Neural cell (in vitro differentiated cells): ENCODE measurements around the gene NBEA. TPM values are rescaled to one million over a fixed set of nuclear protein-coding genes. Genes with fewer than 3 reads are reported as not detected.

Experiments used
- H2AFZ ChIP-seq: fragments of 200-600, 300-800 bp; sonication (generic), shearing (Covaris generic); 2 replicates; pipeline ENCODE4 v1.6.0; 2014; ENCODE audit warnings: low read depth, mild to moderate bottlenecking, antibody characterized with exemption, low read length, moderate library complexity
- H3F3A ChIP-seq: fragments of 200-600 bp; shearing (Covaris generic); 2 replicates; pipeline ENCODE4 v1.6.1; 2016; ENCODE audit warnings: mild to moderate bottlenecking, moderate library complexity, mixed read lengths, antibody characterized with exemption, low read length; ENCODE audit not compliant: insufficient read depth, poor library complexity, severe bottlenecking
- H3K27ac ChIP-seq: fragments of 200-600, 300-800 bp; sonication (generic), shearing (Covaris generic); 2 replicates; pipeline ENCODE4 v1.5.1; 2014; ENCODE audit warnings: mild to moderate bottlenecking, low read length, moderate library complexity
- H3K27me3 ChIP-seq: fragments of 300-800, 200-600 bp; sonication (generic), shearing (Covaris generic); 2 replicates; pipeline ENCODE4 v1.6.0; 2014; ENCODE audit warnings: mild to moderate bottlenecking, low read depth, low read length, moderate library complexity; ENCODE audit not compliant: insufficient read depth
- H3K36me3 ChIP-seq: fragments of 300-800, 200-600 bp; sonication (generic), shearing (Covaris generic); 2 replicates; pipeline ENCODE4 v1.5.1; 2014; ENCODE audit warnings: mild to moderate bottlenecking, antibody characterized with exemption, low read length, moderate library complexity; ENCODE audit not compliant: insufficient read depth
- H3K4me2 ChIP-seq: fragments of 300-800, 200-600 bp; sonication (generic), shearing (Covaris generic); 2 replicates; pipeline ENCODE4 v1.6.0; 2014; ENCODE audit warnings: mild to moderate bottlenecking, low read length
- H3K4me3 ChIP-seq: fragments of 300-800, 200-600 bp; sonication (generic), shearing (Covaris generic); 2 replicates; pipeline ENCODE4 v1.5.1; 2014; ENCODE audit warnings: mild to moderate bottlenecking, low read length, moderate library complexity
- H3K79me2 ChIP-seq: fragments of 200-600 bp; shearing (Covaris generic); replicated peaks from 2 replicates; pipeline ENCODE4 v1.6.0; 2014; ENCODE audit warnings: mild to moderate bottlenecking, low read length, moderate library complexity; ENCODE audit not compliant: insufficient read depth
- H3K9ac ChIP-seq: fragments of 300-800, 200-600 bp; sonication (generic), shearing (Covaris generic); 2 replicates; pipeline ENCODE4 v1.6.1; 2016; ENCODE audit warnings: mild to moderate bottlenecking, low read length, mixed read lengths
- H3K9me2 ChIP-seq: fragments of 200-600 bp; shearing (Covaris generic); 2 replicates; pipeline ENCODE4 v1.6.1; 2016; ENCODE audit warnings: mild to moderate bottlenecking, low read length, mixed read lengths; ENCODE audit not compliant: insufficient read depth
- H3K9me3 ChIP-seq: fragments of 200-600, 300-800 bp; sonication (generic), shearing (Covaris generic); 2 replicates; pipeline ENCODE4 v1.6.1; 2016; ENCODE audit warnings: mild to moderate bottlenecking, mixed run types, low read length, moderate library complexity, mixed read lengths
- H4K20me1 ChIP-seq: fragments of 200-600 bp; shearing (Covaris generic); 2 replicates; pipeline ENCODE4 v1.6.1; 2016; ENCODE audit warnings: mild to moderate bottlenecking, mixed run types; ENCODE audit not compliant: insufficient read depth
- CTCF ChIP-seq: fragments of 450-650 bp; IDR thresholded peaks from 2 replicates; pipeline ENCODE4 v1.5.1; 2014; ENCODE audit warnings: antibody characterized with exemption, mild to moderate bottlenecking, moderate library complexity; ENCODE audit not compliant: poor library complexity, severe bottlenecking
- EP300 ChIP-seq: fragments of 450-650 bp; conservative IDR thresholded peaks from 2 replicates; pipeline ENCODE4 v1.6.1; 2014; ENCODE audit warnings: antibody characterized with exemption, mild to moderate bottlenecking, moderate library complexity; ENCODE audit not compliant: poor library complexity, severe bottlenecking
- EZH2 ChIP-seq: fragments of 200-600, 300-800 bp; shearing (Covaris generic), sonication (generic); IDR thresholded peaks from 2 replicates; pipeline ENCODE4 v1.6.1; 2014; ENCODE audit warnings: antibody characterized with exemption, low read length, borderline replicate concordance, mild to moderate bottlenecking; ENCODE audit not compliant: insufficient read depth, poor library complexity, severe bottlenecking
- MXI1 ChIP-seq: fragments of 450-650 bp; conservative IDR thresholded peaks from 2 replicates; pipeline ENCODE4 v1.6.1; 2014; ENCODE audit warnings: antibody characterized with exemption, mild to moderate bottlenecking; ENCODE audit not compliant: poor library complexity, severe bottlenecking
- POLR2AphosphoS5 ChIP-seq: IDR thresholded peaks from 2 replicates; pipeline ENCODE4 v1.6.1; 2012
- RAD21 ChIP-seq: fragments of 450-650 bp; conservative IDR thresholded peaks from 2 replicates; pipeline ENCODE4 v1.6.1; 2014; ENCODE audit warnings: antibody characterized with exemption, mild to moderate bottlenecking, moderate library complexity
- REST ChIP-seq: IDR thresholded peaks from 2 replicates; pipeline ENCODE4 v1.6.1; 2012; ENCODE audit warnings: borderline replicate concordance
- SMC3 ChIP-seq: fragments of 450-650 bp; conservative IDR thresholded peaks from 2 replicates; pipeline ENCODE4 v1.6.1; 2014; ENCODE audit warnings: antibody characterized with exemption, mild to moderate bottlenecking, moderate library complexity; ENCODE audit not compliant: poor library complexity
- TAF1 ChIP-seq: IDR thresholded peaks from 2 replicates; pipeline ENCODE4 v1.6.1; 2012; ENCODE audit warnings: low read depth
- polyA plus RNA-seq: library from polyadenylated mRNA; depleted of rRNA; stranded (reverse); fragments of >200 nt; gene quantifications from 2 replicates; pipeline ENCODE4 v1.2.3, GENCODE V29; 2014

Gene NBEA
- polyA plus RNA-seq, 1 donor from 2014 or later, result 55.8 TPM

GRCh38 chr13:34944274-34944634 is 2.2 kb downstream of the NBEA start (continued):
- no peak for TF ChIP-seq MXI1

GRCh38 chr13:34944751-34945150 is 2.7 kb downstream of the NBEA start:
- H3K9ac ChIP-seq, result peak overlapping the region; percentile 92
- no peaks in the 10 kb centered on the region for H3K9me3 ChIP-seq
- no peak overlapping the region for H2AFZ ChIP-seq
- peaks cover 7% of the 10 kb centered on the region for H4K20me1 ChIP-seq
- no peaks in the 10 kb centered on the region for H3K36me3 ChIP-seq
- peak overlapping the region; percentile 86 for H3K4me3 ChIP-seq
- H3K4me2 ChIP-seq, result peak overlapping the region; percentile 87
- H3K9me2 ChIP-seq, result no peaks in the 10 kb centered on the region
- H3F3A ChIP-seq, result no peaks in the 10 kb centered on the region
- H3K79me2 ChIP-seq, result peaks cover 67% of the 10 kb centered on the region
- no peaks in the 10 kb centered on the region for H3K27me3 ChIP-seq
- no peak overlapping the region for H3K27ac ChIP-seq
- TF ChIP-seq MXI1, result no peak
- TF ChIP-seq POLR2AphosphoS5, result no peak
- TF ChIP-seq SMC3, result no peak
- TF ChIP-seq EZH2, result no peak
- TF ChIP-seq EP300, result no peak
- TF ChIP-seq TAF1, result no peak
- no peak for TF ChIP-seq CTCF
- no peak for TF ChIP-seq RAD21
- no peak for TF ChIP-seq REST

- H3K4me2 ChIP-seq, result no peak overlapping the region
- H3K27ac ChIP-seq, result no peak overlapping the region
- H3K9me3 ChIP-seq, result no peaks in the 10 kb centered on the region
- no peaks in the 10 kb centered on the region for H3K27me3 ChIP-seq
- no peak overlapping the region for H3K4me3 ChIP-seq
- H3F3A ChIP-seq, result no peaks in the 10 kb centered on the region
- H3K9me2 ChIP-seq, result no peaks in the 10 kb centered on the region
- no peak overlapping the region for H2AFZ ChIP-seq
- TF ChIP-seq RAD21 (no peak), POLR2AphosphoS5 (no peak), EZH2 (no peak), SMC3 (no peak), EP300 (no peak), MXI1 (no peak), CTCF (no peak), TAF1 (no peak)
- no peak overlapping the region for H3K9ac ChIP-seq
- H3K79me2 ChIP-seq, result peaks cover 92% of the 10 kb centered on the region
- H3K36me3 ChIP-seq, result peaks cover 6% of the 10 kb centered on the region
- H4K20me1 ChIP-seq, result no peaks in the 10 kb centered on the region
These were observed 9.5 kb downstream of the NBEA start for GRCh38 chr13:34951528-34951927.
